Suprapubic skin (tissue), 4 donors: ENCODE results near the gene TRAF3. TPM values are rescaled to one million over a fixed set of nuclear protein-coding genes. Genes with fewer than 3 reads are reported as not detected.

Experiments used
- DNase-seq, 2 donors: peaks; one replicate each; pipeline ENCODE4 v3.0.0-alpha.2; 2019; ENCODE audit warnings: low spot score in 2 of 2
- H3K27ac ChIP-seq: fragments of 200-600 bp; sonication (generic); one replicate; pipeline ENCODE4 v1.5.1; 2019
- H3K27me3 ChIP-seq: fragments of 200-600 bp; sonication (generic); one replicate; pipeline ENCODE4 v1.5.1; 2019
- H3K36me3 ChIP-seq: fragments of 200-600 bp; sonication (generic); one replicate; pipeline ENCODE4 v1.5.1; 2019
- H3K4me1 ChIP-seq: fragments of 200-600 bp; sonication (generic); one replicate; pipeline ENCODE4 v1.5.1; 2019
- H3K4me3 ChIP-seq: fragments of 200-600 bp; sonication (generic); one replicate; pipeline ENCODE4 v1.5.1; 2019; ENCODE audit warnings: mild to moderate bottlenecking
- H3K9me3 ChIP-seq: fragments of 200-600 bp; sonication (generic); one replicate; pipeline ENCODE4 v1.5.1; 2019
- CTCF ChIP-seq, 2 donors: fragments of 200-600 bp in 1 of 2; fragments of 450-650 bp in 1 of 2; sonication (generic) in 1 of 2; IDR thresholded peaks; one replicate each; pipeline ENCODE4 v1.5.1; 2016 to 2019; ENCODE audit warnings: antibody characterized with exemption in 2 of 2, mild to moderate bottlenecking in 1 of 2, moderate library complexity in 1 of 2
- EP300 ChIP-seq: sonication (generic); formaldehyde crosslinking; IDR thresholded peaks from one replicate; pipeline ENCODE4 v1.6.1; 2017; ENCODE audit warnings: antibody characterized with exemption
- POLR2A ChIP-seq, 2 donors: fragments of 450-650 bp; IDR thresholded peaks; one replicate each; pipeline ENCODE4 v1.6.1; 2017; ENCODE audit warnings: antibody characterized with exemption in 2 of 2, mild to moderate bottlenecking in 2 of 2, moderate library complexity in 2 of 2
- POLR2AphosphoS5 ChIP-seq, 3 donors: sonication (generic); formaldehyde crosslinking; IDR thresholded peaks; one replicate each; pipeline ENCODE4 v1.6.1; 2017; ENCODE audit warnings: antibody characterized with exemption in 3 of 3
- WGBS: methylation state at CpG from one replicate; pipeline ENCODE4 v1.1.5; 2018; 5-methylcytosine and 5-hydroxymethylcytosine counted together
- total RNA-seq, 4 donors: library from RNA; depleted of rRNA; stranded (reverse); fragments of >200 nt; gene quantifications; one replicate each; pipeline ENCODE4 v1.1.0, GENCODE V29; 2016

The TRAF3 gene
- total RNA-seq, 4 donors from 2014 or later = 8.7 to 22.8 (median 14.2) TPM

- Histone ChIP-seq H3K36me3 (no peaks in the 10 kb centered on the region), H3K4me3 (no peak overlapping the region), H3K4me1 (peaks cover 16% of the 10 kb centered on the region), H3K9me3 (no peaks in the 10 kb centered on the region), H3K27ac (no peak overlapping the region), H3K27me3 (peaks cover 37% of the 10 kb centered on the region)
- WGBS = 93% methylated on average over 1 of the region's 1 CpG
- no peak for DNase-seq
- TF ChIP-seq POLR2A (IDR thresholded peaks at IDR 0.05) (no peak), CTCF (IDR thresholded peaks at IDR 0.05) (no peak), EP300 (no peak), POLR2AphosphoS5 (IDR thresholded peaks at IDR 0.05) (no peak)
Observed at GRCh38 chr14:102920998-102921304, 143.7 kb downstream of the TRAF3 start.

GRCh38 chr14:102922490-102923200, 145.4 kb downstream of the TRAF3 start, which contains the start of gene AMN:
Gene AMN (plus strand): TSS chr14:102922663. CDS start chr14:102922689, 26 bp downstream.
- Histone ChIP-seq H3K4me3 (peak within 1 kb of the TSS; percentile 31), H3K9me3 (no peaks in the 10 kb centered on the region), H3K36me3 (no peaks in the 10 kb centered on the region), H3K4me1 (peaks cover 22% of the 10 kb centered on the region), H3K27me3 (peaks cover 40% of the 10 kb centered on the region), H3K27ac (no peak within 1 kb of the TSS)
- DNase-seq = no peak
- TF ChIP-seq CTCF (IDR thresholded peaks at IDR 0.05) (no peak), EP300 (no peak), POLR2A (IDR thresholded peaks at IDR 0.05) (no peak), POLR2AphosphoS5 (IDR thresholded peaks at IDR 0.05) (no peak)
- WGBS = 32% methylated on average over 10 of the region's 56 CpGs

- WGBS = 7% methylated on average over 39 of the region's 53 CpGs
- H3K36me3 ChIP-seq = no peaks in the 10 kb centered on the region
- peaks cover 40% of the 10 kb centered on the region for H3K27me3 ChIP-seq
- peaks cover 29% of the 10 kb centered on the region for H3K4me1 ChIP-seq
- DNase-seq = no peak
- peak overlapping the region; percentile 31 for H3K4me3 ChIP-seq
- no peak for TF ChIP-seq EP300
- TF ChIP-seq POLR2A (IDR thresholded peaks at IDR 0.05) = no peak
- H3K27ac ChIP-seq = no peak overlapping the region
- no peaks in the 10 kb centered on the region for H3K9me3 ChIP-seq
Observed at GRCh38 chr14:102923201-102923924, 146.1 kb downstream of the TRAF3 start.

- H3K4me3 ChIP-seq = no peak overlapping the region
- no peaks in the 10 kb centered on the region for H3K36me3 ChIP-seq
- 41% methylated on average over 8 of the region's 11 CpGs for WGBS
- H3K27me3 ChIP-seq = peaks cover 44% of the 10 kb centered on the region
- H3K27ac ChIP-seq = no peak overlapping the region
- H3K9me3 ChIP-seq = no peaks in the 10 kb centered on the region
- TF ChIP-seq POLR2AphosphoS5 (IDR thresholded peaks at IDR 0.05) = no peak
- TF ChIP-seq POLR2A (IDR thresholded peaks at IDR 0.05) = no peak
- no peak for TF ChIP-seq EP300
- no peak for TF ChIP-seq CTCF (IDR thresholded peaks at IDR 0.05)
- peaks cover 35% of the 10 kb centered on the region for H3K4me1 ChIP-seq
- DNase-seq = no peak
Observed at GRCh38 chr14:102923925-102924486, 146.8 kb downstream of the TRAF3 start.

GRCh38 chr14:102924632-102925588, 147.7 kb downstream of the TRAF3 start:
- Histone ChIP-seq H3K4me1 (peaks cover 44% of the 10 kb centered on the region), H3K27ac (no peak overlapping the region), H3K4me3 (no peak overlapping the region), H3K36me3 (no peaks in the 10 kb centered on the region), H3K27me3 (peaks cover 54% of the 10 kb centered on the region), H3K9me3 (no peaks in the 10 kb centered on the region)
- 85% methylated on average over 18 of the region's 25 CpGs for WGBS
- no peak for DNase-seq
- TF ChIP-seq CTCF (IDR thresholded peaks at IDR 0.05) (no peak), POLR2A (IDR thresholded peaks at IDR 0.05) (no peak), POLR2AphosphoS5 (IDR thresholded peaks at IDR 0.05) (no peak), EP300 (no peak)
